ENCODE results near the gene KIFBP. TPM values are rescaled to one million over a fixed set of nuclear protein-coding genes. Genes with fewer than 3 reads are reported as not detected.

Gene KIFBP
- total and polyA plus RNA-seq, 2 of the 13 experiments (the other 11 are each of a cell fraction or from before 2014, with no cell fraction given): 13.0 to 21.9 TPM

GRCh38 chr10:69005704-69006485 lies 17.3 kb downstream of the KIFBP start:
- FAIRE-seq (no peak), ATAC-seq (no peak), DNase-seq (ENCODE audit: low spot score) (no peak)
- Histone ChIP-seq H3K27me3 (ENCODE audit: control insufficient read depth in 1 of 2, insufficient read depth in 2 of 2, low read length in 2 of 2) (no peaks in the 10 kb centered on the region), H3K36me3 (replicated peaks in 1 of 2; ENCODE audit: control insufficient read depth in 1 of 2, insufficient read depth in 2 of 2, low read length in 2 of 2) (peaks cover 5 to 28% of the 10 kb centered on the region in 2 experiments; a peak in 3 of 5 replicates), H3K9ac (ENCODE audit: insufficient read depth, low read depth, low read length) (no peak overlapping the region), H3K9me3 (ENCODE audit: low read length) (no peaks in the 10 kb centered on the region), H3K4me2 (ENCODE audit: low read depth, low read length) (no peak overlapping the region), H3K79me2 (ENCODE audit: insufficient read depth, low read length) (no peaks in the 10 kb centered on the region), H4K20me1 (ENCODE audit: insufficient read depth, low read length) (no peaks in the 10 kb centered on the region), H2AFZ (ENCODE audit: low read length) (no peak overlapping the region), H3K27ac (ENCODE audit: extremely low read length, insufficient read depth, low read length) (no peak overlapping the region), H3K4me1 (ENCODE audit: insufficient read depth, low read length) (peaks cover 6% of the 10 kb centered on the region; the same call in 1 of the 2 replicates), H3K4me3 (replicated peaks in 1 of 3; ENCODE audit: insufficient read depth in 1 of 3, low read depth in 2 of 3, low read length in 3 of 3) (no peak overlapping the region)
- intact Hi-C loops (cut with micrococcal nuclease; ENCODE audit: unreplicated experiment): loop anchor here (1.0 kb wide), 1 partner anchor 87 kb away; no protein-coding TSS in a partner anchor
- POLR2A ChIA-PET: no interaction called here
- BruUV-seq (replicated peaks): no TSS peak
- CTCF ChIA-PET (ENCODE audit: low intra/inter-chr PET ratio, low total read pairs): interaction anchor here (2.6 kb wide), 1 partner anchor 88 kb away, joined by 18 read pairs; no protein-coding TSS in a partner anchor
- 97% methylated on average over 6 of the region's 6 CpGs for WGBS (ENCODE audit: low lambda C conversion rate)
- TF ChIP-seq PRDM15 (CRISPR knock-in tag; IDR thresholded peaks at IDR 0.05): no peak
- in situ Hi-C loops (cut with HindIII; ENCODE audit: extremely low pct_ligation_motif_present, low pct_unique_long_range_greater_than_20kb): loop anchor here (5.0 kb wide), 1 partner anchor 86 kb away; no protein-coding TSS in a partner anchor

GRCh38 chr10:69007260-69007659 lies 18.7 kb downstream of the KIFBP start:
- Histone ChIP-seq H3K9me3 (ENCODE audit: low read length) (no peaks in the 10 kb centered on the region), H3K36me3 (replicated peaks in 1 of 2; ENCODE audit: control insufficient read depth in 1 of 2, insufficient read depth in 2 of 2, low read length in 2 of 2) (peaks cover 4 to 32% of the 10 kb centered on the region in 2 experiments; a peak in 3 of 5 replicates), H3K4me1 (ENCODE audit: insufficient read depth, low read length) (peaks cover 4% of the 10 kb centered on the region; the same call in 1 of the 2 replicates), H3K27me3 (ENCODE audit: control insufficient read depth in 1 of 2, insufficient read depth in 2 of 2, low read length in 2 of 2) (no peaks in the 10 kb centered on the region), H4K20me1 (ENCODE audit: insufficient read depth, low read length) (no peaks in the 10 kb centered on the region), H3K4me2 (ENCODE audit: low read depth, low read length) (no peak overlapping the region), H3K79me2 (ENCODE audit: insufficient read depth, low read length) (no peaks in the 10 kb centered on the region), H2AFZ (ENCODE audit: low read length) (no peak overlapping the region), H3K9ac (ENCODE audit: insufficient read depth, low read depth, low read length) (no peak overlapping the region), H3K4me3 (replicated peaks in 1 of 3; ENCODE audit: insufficient read depth in 1 of 3, low read depth in 2 of 3, low read length in 3 of 3) (no peak overlapping the region), H3K27ac (ENCODE audit: extremely low read length, insufficient read depth, low read length) (no peak overlapping the region)
- no TSS peak for BruUV-seq (replicated peaks)
- POLR2A ChIA-PET: no interaction called here
- intact Hi-C loops (cut with micrococcal nuclease; ENCODE audit: unreplicated experiment) (no loop called here), in situ Hi-C loops (cut with HindIII; ENCODE audit: extremely low pct_ligation_motif_present, low pct_unique_long_range_greater_than_20kb) (loop anchor here (5.0 kb wide), 1 partner anchor 85 kb away; no protein-coding TSS in a partner anchor)
- ATAC-seq (no peak), DNase-seq (ENCODE audit: low spot score) (no peak), FAIRE-seq (no peak)
- 96% methylated on average over 3 of the region's 3 CpGs for WGBS (ENCODE audit: low lambda C conversion rate)
- CTCF ChIA-PET (ENCODE audit: low intra/inter-chr PET ratio, low total read pairs): no interaction called here
- TF ChIP-seq FOXK1 (CRISPR knock-in tag; IDR thresholded peaks at IDR 0.05; ENCODE audit: borderline replicate concordance, low read depth) (no peak), GMEB2 (CRISPR knock-in tag; IDR thresholded peaks at IDR 0.05; ENCODE audit: low read depth) (no peak)
